GM23338 (cell line): ENCODE data around the gene DSEL. TPM values are rescaled to one million over a fixed set of nuclear protein-coding genes. Genes with fewer than 3 reads are reported as not detected.

ENCODE experiments used
- ATAC-seq: fragments of 200-7000 bp; cut with Tn5 transposase; 3 replicates; pipeline ENCODE4 v1.9.1; 2020
- DNase-seq: peaks from one replicate; pipeline ENCODE4 v3.0.0-alpha.2; 2015; ENCODE audit warnings: low spot score
- H2AFZ ChIP-seq: fragments of 200-600 bp; sonication (generic); 2 replicates; pipeline ENCODE4 v1.8.0; 2016; ENCODE audit warnings: antibody characterized with exemption, mild to moderate bottlenecking, moderate library complexity
- H3F3A ChIP-seq: fragments of 200-600 bp; sonication (generic); replicated peaks from 2 replicates; pipeline ENCODE4 v1.8.0; 2017; ENCODE audit warnings: antibody characterized with exemption, mixed run types, low read depth
- H3K27ac ChIP-seq: fragments of 200-600 bp; sonication (generic); 2 replicates; pipeline ENCODE4 v1.6.1; 2016; ENCODE audit warnings: low read depth
- H3K27me3 ChIP-seq: fragments of 200-600 bp; sonication (generic); 2 replicates; pipeline ENCODE4 v1.8.0; 2016; ENCODE audit warnings: mild to moderate bottlenecking, mixed run types, moderate library complexity; ENCODE audit not compliant: insufficient read depth
- H3K36me3 ChIP-seq: fragments of 200-600 bp; sonication (generic); 2 replicates; pipeline ENCODE4 v1.8.0; 2016; ENCODE audit warnings: mild to moderate bottlenecking; ENCODE audit not compliant: insufficient read depth
- H3K4me1 ChIP-seq: fragments of 200-600 bp; sonication (generic); 2 replicates; pipeline ENCODE4 v1.8.0; 2016; ENCODE audit warnings: mild to moderate bottlenecking, moderate library complexity; ENCODE audit not compliant: insufficient read depth
- H3K4me2 ChIP-seq: fragments of 200-600 bp; sonication (generic); 2 replicates; pipeline ENCODE4 v1.7.1; 2017; ENCODE audit warnings: mixed run types
- H3K4me3 ChIP-seq: fragments of 200-600 bp; sonication (generic); 2 replicates; pipeline ENCODE4 v1.6.1; 2016; ENCODE audit warnings: mixed run types
- H3K79me2 ChIP-seq: fragments of 200-600 bp; sonication (generic); replicated peaks from 2 replicates; pipeline ENCODE4 v1.8.0; 2017; ENCODE audit warnings: mild to moderate bottlenecking; ENCODE audit not compliant: insufficient read depth
- H3K9me2 ChIP-seq: fragments of 200-600 bp; sonication (generic); 2 replicates; pipeline ENCODE4 v1.8.0; 2017; ENCODE audit not compliant: insufficient read depth
- H4K20me1 ChIP-seq: fragments of 200-600 bp; sonication (generic); replicated peaks from 2 replicates; pipeline ENCODE4 v1.8.0; 2017; ENCODE audit warnings: mild to moderate bottlenecking; ENCODE audit not compliant: insufficient read depth
- H3K27ac Mint-ChIP-seq: 2 replicates; pipeline ENCODE4 v1.8.0; 2020; ENCODE audit warnings: inconsistent platforms, mild to moderate bottlenecking, moderate library complexity, mixed read lengths
- H3K27me3 Mint-ChIP-seq: 3 replicates; pipeline ENCODE4 v1.8.0; 2022; ENCODE audit warnings: low read depth, mild to moderate bottlenecking, moderate library complexity, mixed read lengths, inconsistent platforms; ENCODE audit not compliant: insufficient read depth, poor library complexity
- H3K36me3 Mint-ChIP-seq: 3 replicates; pipeline ENCODE4 v1.8.0; 2021; ENCODE audit warnings: low read depth, mild to moderate bottlenecking, inconsistent platforms, moderate library complexity, mixed read lengths
- H3K4me1 Mint-ChIP-seq: 3 replicates; pipeline ENCODE4 v1.8.0; 2020; ENCODE audit warnings: mild to moderate bottlenecking, inconsistent platforms, mixed read lengths
- H3K4me3 Mint-ChIP-seq: 3 replicates; pipeline ENCODE4 v1.8.0; 2021; ENCODE audit warnings: moderate library complexity, mild to moderate bottlenecking, inconsistent platforms, mixed read lengths
- H3K9me3 Mint-ChIP-seq: 3 replicates; pipeline ENCODE4 v1.8.0; 2020; ENCODE audit warnings: moderate library complexity, mild to moderate bottlenecking, inconsistent platforms, mixed read lengths
- CREB1 ChIP-seq: fragments of 250-450 bp; sonication (Bioruptor Pico); IDR thresholded peaks from 2 replicates; pipeline ENCODE4 v1.5.0; 2020; ENCODE audit warnings: low read depth, mild to moderate bottlenecking, moderate library complexity
- EZH2 ChIP-seq: fragments of 200-600 bp; sonication (generic); IDR thresholded peaks from one replicate; pipeline ENCODE4 v1.8.0; 2017; ENCODE audit warnings: antibody characterized with exemption, mild to moderate bottlenecking, low read depth; ENCODE audit not compliant: unreplicated experiment
- STAT1 ChIP-seq: IDR thresholded peaks from one replicate; pipeline ENCODE4 v1.6.1; 2016; ENCODE audit warnings: antibody characterized with exemption; ENCODE audit not compliant: unreplicated experiment
- polyA plus RNA-seq: library from polyadenylated mRNA; unstranded; fragments of >200 nt; fragmentation: Nextera tagmentation; extraction: Ambion mirVana; gene quantifications from 2 replicates; pipeline ENCODE4 v1.2.1, GENCODE V29; 2016
- total RNA-seq: library from RNA; depleted of rRNA; stranded (reverse); fragments of >200 nt; shearing (Covaris generic); gene quantifications from 2 replicates; pipeline ENCODE4 v1.2.3, GENCODE V29; 2014
- TF ChIP-seq, protein P1 (sequence below): fragments of 250-450 bp; sonication (Bioruptor Pico); IDR thresholded peaks from 2 replicates; pipeline ENCODE4 v1.5.0; 2020; ENCODE audit warnings: mild to moderate bottlenecking, moderate library complexity

The DSEL gene
- total and polyA plus RNA-seq, 2 experiments from 2014 or later = 5.7 to 24.1 TPM

DNA sequence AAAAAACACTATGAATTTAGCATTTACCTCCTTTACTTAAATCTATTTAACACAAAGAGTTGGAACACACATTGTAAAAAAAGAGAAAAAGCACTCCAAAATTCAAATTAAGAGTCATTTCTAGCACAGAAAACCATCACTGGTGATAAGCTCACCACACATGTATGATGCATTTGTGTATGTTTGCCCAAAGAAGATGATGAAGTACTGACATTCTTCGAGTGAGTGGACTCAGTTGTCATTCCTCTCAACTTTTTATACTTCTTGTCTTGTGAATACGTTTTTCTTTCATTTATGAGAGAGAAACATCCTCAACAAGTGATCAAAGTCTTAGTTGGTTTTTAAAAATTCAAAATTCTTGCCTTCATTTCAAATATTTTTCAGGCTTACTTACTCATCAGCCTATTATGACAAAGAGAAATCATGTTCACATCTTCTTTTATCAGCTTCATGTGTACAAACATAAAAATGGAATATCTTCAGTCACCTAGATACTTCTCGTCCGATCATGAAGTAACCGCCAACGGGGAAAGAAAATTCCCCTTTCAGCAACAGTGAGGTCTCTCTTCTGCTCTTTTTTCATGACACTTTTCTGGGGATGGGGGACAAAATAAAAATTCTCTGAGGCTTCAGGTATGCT, 1.5 kb downstream of the DSEL start (continued):
- TF ChIP-seq, protein P1, sequence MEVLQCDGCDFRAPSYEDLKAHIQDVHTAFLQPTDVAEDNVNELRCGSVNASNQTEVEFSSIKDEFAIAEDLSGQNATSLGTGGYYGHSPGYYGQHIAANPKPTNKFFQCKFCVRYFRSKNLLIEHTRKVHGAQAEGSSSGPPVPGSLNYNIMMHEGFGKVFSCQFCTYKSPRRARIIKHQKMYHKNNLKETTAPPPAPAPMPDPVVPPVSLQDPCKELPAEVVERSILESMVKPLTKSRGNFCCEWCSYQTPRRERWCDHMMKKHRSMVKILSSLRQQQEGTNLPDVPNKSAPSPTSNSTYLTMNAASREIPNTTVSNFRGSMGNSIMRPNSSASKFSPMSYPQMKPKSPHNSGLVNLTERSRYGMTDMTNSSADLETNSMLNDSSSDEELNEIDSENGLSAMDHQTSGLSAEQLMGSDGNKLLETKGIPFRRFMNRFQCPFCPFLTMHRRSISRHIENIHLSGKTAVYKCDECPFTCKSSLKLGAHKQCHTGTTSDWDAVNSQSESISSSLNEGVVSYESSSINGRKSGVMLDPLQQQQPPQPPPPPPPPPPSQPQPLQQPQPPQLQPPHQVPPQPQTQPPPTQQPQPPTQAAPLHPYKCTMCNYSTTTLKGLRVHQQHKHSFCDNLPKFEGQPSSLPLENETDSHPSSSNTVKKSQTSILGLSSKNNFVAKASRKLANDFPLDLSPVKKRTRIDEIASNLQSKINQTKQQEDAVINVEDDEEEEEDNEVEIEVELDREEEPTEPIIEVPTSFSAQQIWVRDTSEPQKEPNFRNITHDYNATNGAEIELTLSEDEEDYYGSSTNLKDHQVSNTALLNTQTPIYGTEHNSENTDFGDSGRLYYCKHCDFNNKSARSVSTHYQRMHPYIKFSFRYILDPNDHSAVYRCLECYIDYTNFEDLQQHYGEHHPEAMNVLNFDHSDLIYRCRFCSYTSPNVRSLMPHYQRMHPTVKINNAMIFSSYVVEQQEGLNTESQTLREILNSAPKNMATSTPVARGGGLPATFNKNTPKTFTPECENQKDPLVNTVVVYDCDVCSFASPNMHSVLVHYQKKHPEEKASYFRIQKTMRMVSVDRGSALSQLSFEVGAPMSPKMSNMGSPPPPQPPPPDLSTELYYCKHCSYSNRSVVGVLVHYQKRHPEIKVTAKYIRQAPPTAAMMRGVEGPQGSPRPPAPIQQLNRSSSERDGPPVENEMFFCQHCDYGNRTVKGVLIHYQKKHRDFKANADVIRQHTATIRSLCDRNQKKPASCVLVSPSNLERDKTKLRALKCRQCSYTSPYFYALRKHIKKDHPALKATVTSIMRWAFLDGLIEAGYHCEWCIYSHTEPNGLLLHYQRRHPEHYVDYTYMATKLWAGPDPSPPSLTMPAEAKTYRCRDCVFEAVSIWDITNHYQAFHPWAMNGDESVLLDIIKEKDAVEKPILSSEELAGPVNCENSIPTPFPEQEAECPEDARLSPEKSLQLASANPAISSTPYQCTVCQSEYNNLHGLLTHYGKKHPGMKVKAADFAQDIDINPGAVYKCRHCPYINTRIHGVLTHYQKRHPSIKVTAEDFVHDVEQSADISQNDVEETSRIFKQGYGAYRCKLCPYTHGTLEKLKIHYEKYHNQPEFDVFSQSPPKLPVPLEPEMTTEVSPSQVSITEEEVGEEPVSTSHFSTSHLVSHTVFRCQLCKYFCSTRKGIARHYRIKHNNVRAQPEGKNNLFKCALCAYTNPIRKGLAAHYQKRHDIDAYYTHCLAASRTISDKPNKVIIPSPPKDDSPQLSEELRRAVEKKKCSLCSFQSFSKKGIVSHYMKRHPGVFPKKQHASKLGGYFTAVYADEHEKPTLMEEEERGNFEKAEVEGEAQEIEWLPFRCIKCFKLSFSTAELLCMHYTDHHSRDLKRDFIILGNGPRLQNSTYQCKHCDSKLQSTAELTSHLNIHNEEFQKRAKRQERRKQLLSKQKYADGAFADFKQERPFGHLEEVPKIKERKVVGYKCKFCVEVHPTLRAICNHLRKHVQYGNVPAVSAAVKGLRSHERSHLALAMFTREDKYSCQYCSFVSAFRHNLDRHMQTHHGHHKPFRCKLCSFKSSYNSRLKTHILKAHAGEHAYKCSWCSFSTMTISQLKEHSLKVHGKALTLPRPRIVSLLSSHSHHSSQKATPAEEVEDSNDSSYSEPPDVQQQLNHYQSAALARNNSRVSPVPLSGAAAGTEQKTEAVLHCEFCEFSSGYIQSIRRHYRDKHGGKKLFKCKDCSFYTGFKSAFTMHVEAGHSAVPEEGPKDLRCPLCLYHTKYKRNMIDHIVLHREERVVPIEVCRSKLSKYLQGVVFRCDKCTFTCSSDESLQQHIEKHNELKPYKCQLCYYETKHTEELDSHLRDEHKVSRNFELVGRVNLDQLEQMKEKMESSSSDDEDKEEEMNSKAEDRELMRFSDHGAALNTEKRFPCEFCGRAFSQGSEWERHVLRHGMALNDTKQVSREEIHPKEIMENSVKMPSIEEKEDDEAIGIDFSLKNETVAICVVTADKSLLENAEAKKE (CRISPR knock-in tag) = no peak

DNA sequence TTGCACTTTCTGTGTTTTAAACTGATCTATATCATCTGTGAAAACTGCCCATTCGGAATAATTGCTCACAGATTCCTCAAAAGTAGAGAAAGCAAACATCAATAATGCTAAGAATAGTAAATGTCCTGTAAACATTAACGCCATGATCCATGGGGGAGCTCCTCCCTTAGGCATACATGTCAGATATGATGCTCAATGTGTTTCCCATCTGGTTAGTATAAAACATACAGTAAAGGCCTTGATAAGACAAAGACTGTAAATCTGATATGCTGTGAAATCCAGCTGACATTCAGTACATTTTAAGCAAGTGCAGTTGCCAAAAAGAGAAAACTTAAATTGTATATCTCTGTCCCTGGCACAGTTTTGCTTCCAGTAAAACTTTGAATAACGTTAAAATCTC, 2.1 kb downstream of the DSEL start:
- ATAC-seq (no peak), DNase-seq (no peak)
- Histone ChIP-seq H3K4me3 (peak overlapping the region; percentile 94), H3F3A (no peaks in the 10 kb centered on the region), H2AFZ (no peak overlapping the region), H4K20me1 (peaks cover 4% of the 10 kb centered on the region; the same call in 1 of the 2 replicates), H3K36me3 (no peaks in the 10 kb centered on the region), H3K27ac (no peak overlapping the region), H3K9me2 (no peaks in the 10 kb centered on the region), H3K79me2 (peaks cover 64% of the 10 kb centered on the region), H3K4me1 (peaks cover 48% of the 10 kb centered on the region), H3K27me3 (no peaks in the 10 kb centered on the region), H3K4me2 (peak overlapping the region; percentile 86)
- peaks cover 6% of the 10 kb centered on the region for H3K27me3 Mint-ChIP-seq
- peaks cover 52% of the 10 kb centered on the region for H3K36me3 Mint-ChIP-seq
- peaks cover 49% of the 10 kb centered on the region for H3K4me1 Mint-ChIP-seq
- H3K4me3 Mint-ChIP-seq = peak overlapping the region; percentile 93
- H3K9me3 Mint-ChIP-seq = no peaks in the 10 kb centered on the region
- TF ChIP-seq, protein P1 (CRISPR knock-in tag) = no peak
- TF ChIP-seq CREB1 (CRISPR knock-in tag) = no peak
- TF ChIP-seq STAT1 = no peak
- no peak for TF ChIP-seq EZH2
- no peak overlapping the region for H3K27ac Mint-ChIP-seq
